ENCODE data around the gene FCRL6.

The FCRL6 gene

DNA sequence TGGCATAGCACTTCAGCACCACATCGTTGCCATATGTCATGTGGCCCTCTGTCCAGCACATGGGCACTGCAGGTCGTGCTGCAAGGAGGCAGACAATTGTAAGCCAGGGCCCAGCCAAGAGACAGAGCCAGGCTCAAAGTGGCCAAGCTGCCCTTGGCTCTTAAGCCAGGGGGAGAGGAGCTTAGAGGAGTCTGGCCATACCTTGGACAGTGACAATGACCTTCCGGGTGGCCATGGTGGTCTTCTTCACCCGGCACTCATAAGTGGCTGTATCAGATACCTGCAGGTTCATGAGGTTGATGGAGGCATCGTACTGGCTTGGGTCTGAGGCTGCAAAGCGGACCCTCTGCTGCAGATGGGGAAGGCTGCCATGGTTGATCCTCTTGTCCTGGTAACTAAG, 55.7 kb downstream of the FCRL6 start:
- Mint-ChIP-seq H3K36me3 (ENCODE audit: low read depth) (no peaks in the 10 kb centered on the region), H3K27me3 (no peaks in the 10 kb centered on the region), H3K4me1 (ENCODE audit: low read depth) (peaks cover 19% of the 10 kb centered on the region), H3K9me3 (no peaks in the 10 kb centered on the region), H3K4me3 (no peak overlapping the region), H3K27ac (no peak overlapping the region)
- no peak for DNase-seq

DNA sequence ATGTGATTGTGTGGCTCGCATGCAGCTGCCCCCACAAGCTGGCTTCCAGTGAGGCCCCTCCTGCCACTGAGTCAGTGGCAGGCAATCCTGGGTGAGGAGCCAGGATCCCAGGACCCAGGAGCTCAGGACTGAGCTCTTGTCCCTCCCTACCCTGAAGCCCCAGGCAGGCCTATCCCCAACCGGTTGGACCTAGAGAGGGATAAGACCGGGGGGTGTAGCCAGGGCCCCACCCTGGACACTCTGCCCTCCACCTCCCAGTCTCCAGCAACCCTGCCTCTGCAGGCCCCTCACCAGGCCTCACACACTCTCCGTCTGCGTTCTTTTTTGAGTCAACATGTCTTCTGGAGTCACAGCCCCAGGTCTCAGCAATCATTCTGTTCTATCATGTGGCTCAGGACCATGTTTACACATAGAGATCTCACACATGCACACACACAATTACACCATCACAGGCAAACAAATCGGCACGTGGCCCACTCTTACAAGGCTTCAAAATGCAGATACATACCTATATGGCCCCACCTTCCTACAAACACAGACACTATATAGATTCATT, 57.7 kb downstream of the FCRL6 start:
- H3K4me3 Mint-ChIP-seq, result no peak overlapping the region
- H3K9me3 Mint-ChIP-seq, result no peaks in the 10 kb centered on the region
- no peak for DNase-seq
- peaks cover 10% of the 10 kb centered on the region for H3K4me1 Mint-ChIP-seq (ENCODE audit: low read depth)
- no peaks in the 10 kb centered on the region for H3K36me3 Mint-ChIP-seq (ENCODE audit: low read depth)
- H3K27me3 Mint-ChIP-seq, result peaks cover 3% of the 10 kb centered on the region
- H3K27ac Mint-ChIP-seq, result no peak overlapping the region

DNA sequence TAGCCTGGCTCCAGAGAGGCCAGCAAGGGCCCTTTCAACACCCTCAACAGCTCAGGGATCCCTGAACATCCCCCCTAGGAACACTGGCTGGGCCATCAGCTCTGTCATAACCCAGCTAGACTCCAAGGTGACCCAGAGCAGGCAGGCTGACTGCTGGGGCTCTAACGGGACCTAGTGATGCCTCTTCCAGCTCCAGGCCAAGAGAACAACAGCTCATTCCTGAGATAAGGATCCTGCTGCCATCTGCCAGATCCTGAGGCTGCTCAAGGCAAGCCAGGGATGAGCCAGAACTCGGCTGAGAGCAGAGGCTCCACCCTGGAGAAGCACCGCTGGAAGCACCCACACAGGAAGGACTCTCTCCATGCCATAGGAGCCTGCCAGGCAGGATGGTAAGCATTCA, 58.3 kb downstream of the FCRL6 start:
- H3K27me3 Mint-ChIP-seq, result peaks cover 3% of the 10 kb centered on the region
- no peak overlapping the region for H3K27ac Mint-ChIP-seq
- no peaks in the 10 kb centered on the region for H3K9me3 Mint-ChIP-seq
- peaks cover 5% of the 10 kb centered on the region for H3K4me1 Mint-ChIP-seq (ENCODE audit: low read depth)
- no peak for DNase-seq
- no peak overlapping the region for H3K4me3 Mint-ChIP-seq
- no peaks in the 10 kb centered on the region for H3K36me3 Mint-ChIP-seq (ENCODE audit: low read depth)

DNA sequence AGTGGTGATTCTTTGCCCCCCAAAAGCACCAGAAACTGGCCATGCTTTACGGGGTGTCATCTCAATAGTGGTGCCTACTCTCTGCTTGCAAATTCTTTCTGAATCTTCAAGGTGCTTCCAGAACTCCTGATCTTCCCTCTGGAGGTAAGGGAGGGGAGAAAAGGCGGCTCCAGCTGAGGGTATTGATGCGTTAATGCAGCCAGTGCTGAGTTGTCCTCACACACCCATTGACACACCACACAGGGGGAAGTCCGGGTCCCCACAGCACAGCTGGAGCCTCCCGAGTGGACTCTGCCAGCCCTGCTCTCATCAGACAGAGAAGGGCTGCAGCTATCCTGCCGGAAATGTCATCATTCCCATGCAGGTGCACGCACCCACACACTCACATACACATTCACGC, 59.1 kb downstream of the FCRL6 start:
- Mint-ChIP-seq H3K4me3 (no peak overlapping the region), H3K27me3 (peaks cover 3% of the 10 kb centered on the region), H3K4me1 (ENCODE audit: low read depth) (peaks cover 7% of the 10 kb centered on the region), H3K9me3 (no peaks in the 10 kb centered on the region), H3K27ac (no peak overlapping the region), H3K36me3 (ENCODE audit: low read depth) (no peaks in the 10 kb centered on the region)
- DNase-seq, result no peak

DNA sequence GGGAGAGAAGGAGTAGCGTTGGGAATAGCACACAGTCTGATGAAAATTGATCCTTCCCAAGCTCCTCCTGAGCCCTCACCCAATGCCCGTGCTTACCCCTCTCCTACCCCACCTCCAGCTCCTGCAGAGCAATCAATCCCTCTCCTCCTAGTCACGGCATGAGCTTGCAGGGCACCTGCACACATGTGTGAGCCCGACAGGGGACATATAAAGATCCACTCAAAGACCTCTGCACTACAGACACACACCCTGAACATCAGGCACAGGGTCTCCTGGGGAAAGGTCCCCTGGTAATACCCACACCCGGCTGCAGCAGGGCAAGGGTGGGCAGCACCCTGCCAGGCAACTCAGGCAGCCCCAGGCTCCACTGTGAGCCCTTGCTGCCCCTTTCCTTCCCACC, 59.9 kb downstream of the FCRL6 start:
- no peak for DNase-seq
- H3K36me3 Mint-ChIP-seq (ENCODE audit: low read depth), result no peaks in the 10 kb centered on the region
- no peak overlapping the region for H3K4me3 Mint-ChIP-seq
- no peaks in the 10 kb centered on the region for H3K9me3 Mint-ChIP-seq
- no peak overlapping the region for H3K27ac Mint-ChIP-seq
- peaks cover 3% of the 10 kb centered on the region for H3K27me3 Mint-ChIP-seq
- H3K4me1 Mint-ChIP-seq (ENCODE audit: low read depth), result peaks cover 9% of the 10 kb centered on the region

DNA sequence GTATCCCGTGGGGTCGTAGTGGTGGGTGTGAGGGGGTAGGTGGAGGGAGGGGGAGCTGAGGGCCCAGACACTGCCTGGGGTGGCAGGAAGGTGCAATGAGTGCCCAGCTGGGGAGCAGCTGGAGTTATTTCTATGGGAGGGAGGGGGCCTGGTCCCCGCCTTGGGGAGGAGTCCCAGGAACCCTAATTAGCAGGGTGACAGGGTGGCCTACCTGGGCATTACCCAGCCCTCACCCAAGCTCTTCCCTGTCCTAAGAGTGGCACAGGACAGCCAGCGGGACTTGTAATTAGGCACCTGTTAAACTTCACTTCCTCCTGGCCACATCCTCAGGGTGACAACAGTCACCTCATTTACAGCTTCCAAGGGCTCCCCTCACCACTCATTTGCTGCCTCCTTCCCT, 60.4 kb downstream of the FCRL6 start, which contains the start of gene VSIG8:
Gene VSIG8, minus strand, starts transcription at position 101 of the 400 bp plus-strand sequence. CDS start 136 bp downstream, outside the sequence.
- Mint-ChIP-seq H3K36me3 (ENCODE audit: low read depth) (no peaks in the 10 kb centered on the region), H3K9me3 (no peaks in the 10 kb centered on the region), H3K27ac (no peak within 1 kb of the TSS), H3K27me3 (peaks cover 3% of the 10 kb centered on the region), H3K4me3 (no peak within 1 kb of the TSS), H3K4me1 (ENCODE audit: low read depth) (peaks cover 10% of the 10 kb centered on the region)
- DNase-seq, result no peak

DNA sequence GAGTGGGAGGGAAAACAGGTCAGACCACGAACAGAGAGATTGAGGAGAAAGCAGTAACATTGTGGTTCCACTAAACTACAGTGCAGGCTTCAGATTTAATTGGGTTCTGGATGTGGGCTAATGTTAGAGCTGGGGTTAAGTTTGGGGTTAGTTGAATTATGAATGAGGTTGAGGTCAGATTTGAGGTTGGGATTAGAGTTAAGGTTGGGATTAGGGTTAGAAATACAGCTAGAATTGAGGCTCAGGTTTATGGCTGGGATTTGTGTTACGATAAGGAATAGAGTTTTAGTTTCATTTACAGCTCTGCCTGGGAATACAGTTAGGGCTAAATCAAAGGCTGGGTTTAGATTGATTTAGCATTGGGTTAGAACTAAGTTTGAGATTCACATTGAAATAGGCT, 62.1 kb downstream of the FCRL6 start:
- H3K9me3 Mint-ChIP-seq, result no peaks in the 10 kb centered on the region
- peaks cover 3% of the 10 kb centered on the region for H3K27me3 Mint-ChIP-seq
- H3K4me1 Mint-ChIP-seq (ENCODE audit: low read depth), result peaks cover 16% of the 10 kb centered on the region
- no peak for DNase-seq
- H3K4me3 Mint-ChIP-seq, result no peak overlapping the region
- H3K36me3 Mint-ChIP-seq (ENCODE audit: low read depth), result no peaks in the 10 kb centered on the region
- H3K27ac Mint-ChIP-seq, result no peak overlapping the region

Data from activated T-cell treated with anti-CD3 and anti-CD28 coated beads, Interleukin-2, amount 50 U/mL, for 24 hours (primary cell).